ENCODE measurements around the gene OR5M3.

OR5M3 gene

DNA sequence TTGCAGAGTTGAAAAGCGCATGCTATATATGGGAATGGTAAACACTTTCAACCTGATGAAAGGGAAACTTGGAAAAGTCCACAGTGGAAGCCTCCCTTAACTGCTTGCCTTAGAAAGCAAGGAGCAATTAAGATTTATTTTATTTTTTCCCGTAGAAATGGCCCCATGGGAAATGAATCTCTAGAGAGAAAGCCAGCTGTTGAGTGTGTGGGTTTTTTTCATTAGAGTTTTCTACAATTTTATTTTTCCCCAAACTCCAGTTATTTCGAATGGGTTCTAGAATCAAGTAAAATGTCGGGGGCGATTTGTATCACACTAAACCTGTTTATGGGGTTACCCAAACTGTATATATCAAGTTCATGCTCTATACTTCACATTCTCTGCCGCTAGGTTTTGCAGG is at the start of gene OR5M3:
OR5M3 (minus strand) TSS at position 101 of the 400 bp plus-strand sequence. CDS start 2,855 bp downstream, outside the sequence.
- TF ChIP-seq ZNF8 (CRISPR knock-in tag; IDR thresholded peaks at IDR 0.05) (no peak), RARB (CRISPR knock-in tag; IDR thresholded peaks at IDR 0.05) (no peak), ZNF565 (CRISPR knock-in tag; conservative IDR thresholded peaks at IDR 0.05; ENCODE audit: low read depth) (no peak), ZC3H10 (CRISPR knock-in tag; IDR thresholded peaks at IDR 0.05) (no peak), PPARA (CRISPR knock-in tag; IDR thresholded peaks at IDR 0.05; ENCODE audit: borderline replicate concordance) (no peak), ZNF70 (CRISPR knock-in tag; IDR thresholded peaks at IDR 0.05) (no peak), ESRRG (CRISPR knock-in tag; IDR thresholded peaks at IDR 0.05) (no peak), ZFP30 (CRISPR knock-in tag; IDR thresholded peaks at IDR 0.05) (no peak), TCF4 (CRISPR knock-in tag; IDR thresholded peaks at IDR 0.05; ENCODE audit: borderline replicate concordance) (no peak), CSRNP3 (CRISPR knock-in tag; IDR thresholded peaks at IDR 0.05) (no peak), CREB5 (CRISPR knock-in tag; IDR thresholded peaks at IDR 0.05; ENCODE audit: low read depth) (no peak), OSR1 (CRISPR knock-in tag; IDR thresholded peaks at IDR 0.05) (no peak), ZFP3 (CRISPR knock-in tag; IDR thresholded peaks at IDR 0.05) (no peak)
- TF ChIP-seq, protein P1, sequence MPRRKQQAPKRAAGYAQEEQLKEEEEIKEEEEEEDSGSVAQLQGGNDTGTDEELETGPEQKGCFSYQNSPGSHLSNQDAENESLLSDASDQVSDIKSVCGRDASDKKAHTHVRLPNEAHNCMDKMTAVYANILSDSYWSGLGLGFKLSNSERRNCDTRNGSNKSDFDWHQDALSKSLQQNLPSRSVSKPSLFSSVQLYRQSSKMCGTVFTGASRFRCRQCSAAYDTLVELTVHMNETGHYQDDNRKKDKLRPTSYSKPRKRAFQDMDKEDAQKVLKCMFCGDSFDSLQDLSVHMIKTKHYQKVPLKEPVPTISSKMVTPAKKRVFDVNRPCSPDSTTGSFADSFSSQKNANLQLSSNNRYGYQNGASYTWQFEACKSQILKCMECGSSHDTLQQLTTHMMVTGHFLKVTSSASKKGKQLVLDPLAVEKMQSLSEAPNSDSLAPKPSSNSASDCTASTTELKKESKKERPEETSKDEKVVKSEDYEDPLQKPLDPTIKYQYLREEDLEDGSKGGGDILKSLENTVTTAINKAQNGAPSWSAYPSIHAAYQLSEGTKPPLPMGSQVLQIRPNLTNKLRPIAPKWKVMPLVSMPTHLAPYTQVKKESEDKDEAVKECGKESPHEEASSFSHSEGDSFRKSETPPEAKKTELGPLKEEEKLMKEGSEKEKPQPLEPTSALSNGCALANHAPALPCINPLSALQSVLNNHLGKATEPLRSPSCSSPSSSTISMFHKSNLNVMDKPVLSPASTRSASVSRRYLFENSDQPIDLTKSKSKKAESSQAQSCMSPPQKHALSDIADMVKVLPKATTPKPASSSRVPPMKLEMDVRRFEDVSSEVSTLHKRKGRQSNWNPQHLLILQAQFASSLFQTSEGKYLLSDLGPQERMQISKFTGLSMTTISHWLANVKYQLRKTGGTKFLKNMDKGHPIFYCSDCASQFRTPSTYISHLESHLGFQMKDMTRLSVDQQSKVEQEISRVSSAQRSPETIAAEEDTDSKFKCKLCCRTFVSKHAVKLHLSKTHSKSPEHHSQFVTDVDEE (CRISPR knock-in tag; IDR thresholded peaks at IDR 0.05), result no peak
- no peak for ATAC-seq

DNA sequence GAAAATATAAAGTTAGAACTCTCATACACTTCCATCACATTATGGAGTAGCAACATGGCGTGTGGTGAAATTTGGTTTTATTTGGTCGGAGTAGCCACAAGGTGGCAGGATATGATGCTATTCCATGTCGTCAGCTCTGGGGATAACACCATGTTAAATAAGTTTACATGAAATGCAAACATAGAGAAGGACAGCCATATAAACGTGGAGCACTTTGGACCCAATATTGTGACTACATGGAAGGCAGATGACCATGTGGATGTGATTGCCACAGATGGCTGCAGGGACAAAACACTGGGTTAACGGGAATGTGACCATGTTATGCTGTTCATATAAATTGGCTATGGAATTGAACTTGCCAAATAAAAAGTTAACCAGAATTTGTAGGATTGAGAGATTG is 48.9 kb upstream of the OR5M3 start:
- no peak for ATAC-seq
- TF ChIP-seq SNAI2 (CRISPR knock-in tag; IDR thresholded peaks at IDR 0.05) (no peak), ZC3H10 (CRISPR knock-in tag; IDR thresholded peaks at IDR 0.05) (no peak), PATZ1 (CRISPR knock-in tag; IDR thresholded peaks at IDR 0.05; ENCODE audit: borderline replicate concordance) (no peak)

DNA sequence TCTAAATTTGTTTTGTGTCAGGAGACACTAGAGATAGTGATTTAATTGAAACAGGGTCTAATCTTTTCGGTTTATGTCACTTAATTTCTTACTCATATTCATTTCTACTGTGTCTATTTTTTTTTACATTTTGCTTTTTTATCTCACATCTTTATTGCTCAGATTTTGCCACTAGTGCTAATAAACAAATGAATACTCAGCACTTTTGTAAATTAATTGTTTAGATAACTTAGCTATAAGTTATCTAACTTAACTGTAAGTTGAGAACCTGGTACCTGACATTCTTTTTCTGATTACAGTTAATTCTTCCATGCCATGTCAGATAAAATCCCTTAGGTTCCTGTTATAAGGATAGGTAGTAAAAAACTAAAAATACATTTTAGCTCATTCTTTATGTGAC is 40.1 kb upstream of the OR5M3 start:
- no peak for ATAC-seq
- TF ChIP-seq, protein P2, sequence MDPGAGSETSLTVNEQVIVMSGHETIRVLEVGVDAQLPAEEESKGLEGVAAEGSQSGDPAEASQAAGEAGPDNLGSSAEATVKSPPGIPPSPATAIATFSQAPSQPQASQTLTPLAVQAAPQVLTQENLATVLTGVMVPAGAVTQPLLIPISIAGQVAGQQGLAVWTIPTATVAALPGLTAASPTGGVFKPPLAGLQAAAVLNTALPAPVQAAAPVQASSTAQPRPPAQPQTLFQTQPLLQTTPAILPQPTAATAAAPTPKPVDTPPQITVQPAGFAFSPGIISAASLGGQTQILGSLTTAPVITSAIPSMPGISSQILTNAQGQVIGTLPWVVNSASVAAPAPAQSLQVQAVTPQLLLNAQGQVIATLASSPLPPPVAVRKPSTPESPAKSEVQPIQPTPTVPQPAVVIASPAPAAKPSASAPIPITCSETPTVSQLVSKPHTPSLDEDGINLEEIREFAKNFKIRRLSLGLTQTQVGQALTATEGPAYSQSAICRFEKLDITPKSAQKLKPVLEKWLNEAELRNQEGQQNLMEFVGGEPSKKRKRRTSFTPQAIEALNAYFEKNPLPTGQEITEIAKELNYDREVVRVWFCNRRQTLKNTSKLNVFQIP (CRISPR knock-in tag; IDR thresholded peaks at IDR 0.05; ENCODE audit: borderline replicate concordance, low read depth), result no peak
- TF ChIP-seq CREB5 (CRISPR knock-in tag; IDR thresholded peaks at IDR 0.05; ENCODE audit: low read depth) (no peak), GLIS3 (CRISPR knock-in tag; IDR thresholded peaks at IDR 0.05) (no peak), ARNTL (CRISPR knock-in tag; IDR thresholded peaks at IDR 0.05; ENCODE audit: borderline replicate concordance, low read depth) (no peak), ZFP3 (CRISPR knock-in tag; IDR thresholded peaks at IDR 0.05) (no peak), ZFP30 (CRISPR knock-in tag; IDR thresholded peaks at IDR 0.05) (no peak), ZC3H10 (CRISPR knock-in tag; IDR thresholded peaks at IDR 0.05) (no peak), OSR1 (CRISPR knock-in tag; IDR thresholded peaks at IDR 0.05) (no peak), ISL1 (CRISPR knock-in tag; IDR thresholded peaks at IDR 0.05) (no peak), ZNF70 (CRISPR knock-in tag; IDR thresholded peaks at IDR 0.05) (no peak), ZNF8 (CRISPR knock-in tag; IDR thresholded peaks at IDR 0.05) (no peak), RARB (CRISPR knock-in tag; IDR thresholded peaks at IDR 0.05) (no peak), PATZ1 (CRISPR knock-in tag; IDR thresholded peaks at IDR 0.05; ENCODE audit: borderline replicate concordance) (no peak), PPARA (CRISPR knock-in tag; IDR thresholded peaks at IDR 0.05; ENCODE audit: borderline replicate concordance) (no peak)
